Measurements from ENCODE around the gene AQP12A.
A peak's percentile ranks its signal among the peaks of the same experiment; 100 is the strongest.

Gene AQP12A

GRCh38 chr2:240725671-240726070 is 34.0 kb downstream of the AQP12A start:
- no peak for DNase-seq

GRCh38 chr2:240726876-240727275 is 35.2 kb downstream of the AQP12A start:
- no peak for DNase-seq

GRCh38 chr2:240727439-240727838 is 35.8 kb downstream of the AQP12A start:
- DNase-seq = no peak

GRCh38 chr2:240727913-240728312 is 36.2 kb downstream of the AQP12A start:
- DNase-seq = no peak

- DNase-seq = no peak
These were observed 36.7 kb downstream of the AQP12A start for GRCh38 chr2:240728361-240728760.

GRCh38 chr2:240728827-240729226 is 37.2 kb downstream of the AQP12A start:
- no peak for DNase-seq

- no peak for DNase-seq
These were observed 39.0 kb downstream of the AQP12A start for GRCh38 chr2:240730501-240731177.

- DNase-seq = no peak
These were observed 39.5 kb downstream of the AQP12A start for GRCh38 chr2:240731178-240731545.

GRCh38 chr2:240732184-240732583 is 40.5 kb downstream of the AQP12A start:
- DNase-seq = no peak

- DNase-seq = no peak
These were observed 41.4 kb downstream of the AQP12A start for GRCh38 chr2:240732911-240733622.

GRCh38 chr2:240733803-240734495 is 42.3 kb downstream of the AQP12A start:
- peak; percentile 27 for DNase-seq

- no peak for DNase-seq
These were observed 43.1 kb downstream of the AQP12A start for GRCh38 chr2:240734756-240735155.

- no peak for DNase-seq
These were observed 43.8 kb downstream of the AQP12A start for GRCh38 chr2:240735476-240735875.

GRCh38 chr2:240736281-240737250 is 44.9 kb downstream of the AQP12A start:
- DNase-seq = no peak

- DNase-seq = no peak
These were observed 45.8 kb downstream of the AQP12A start for GRCh38 chr2:240737512-240737911.

GRCh38 chr2:240737958-240738357 is 46.3 kb downstream of the AQP12A start:
- no peak for DNase-seq

- DNase-seq = peak; percentile 31
These were observed 48.1 kb downstream of the AQP12A start for GRCh38 chr2:240739797-240740196.

GRCh38 chr2:240741091-240741490 is 49.4 kb downstream of the AQP12A start:
- DNase-seq = no peak

- no peak for DNase-seq
These were observed 51.0 kb downstream of the AQP12A start for GRCh38 chr2:240742602-240743095.

- no peak for DNase-seq
These were observed 53.8 kb downstream of the AQP12A start for GRCh38 chr2:240745456-240745855.

GRCh38 chr2:240745962-240746361 is 54.3 kb downstream of the AQP12A start:
- DNase-seq = no peak

GRCh38 chr2:240746671-240747070 is 55.0 kb downstream of the AQP12A start:
- no peak for DNase-seq

GRCh38 chr2:240747256-240747655 is 55.6 kb downstream of the AQP12A start:
- DNase-seq = no peak
